T-helper 1 cell treated with Interleukin-12 subunit alpha and Interleukin-12 subunit beta and Interleukin-4 antibody, amounts not matched to agents 30 ng/mL and 1 ng/mL, for 36 hours (primary cell): ENCODE measurements around the gene GALNT11. TPM values are rescaled to one million over a fixed set of nuclear protein-coding genes. Genes with fewer than 3 reads are reported as not detected.

Experiments used
- intact Hi-C: fragments of 100-400 bp; cut with micrococcal nuclease; formaldehyde crosslinking; loops from one replicate; pipeline ENCODE4 v1.15.1; 2024
- total RNA-seq: library from RNA; stranded (reverse); gene quantifications from 2 replicates; pipeline ENCODE4 v1.2.3, GENCODE V29; 2022

The GALNT11 gene
- total RNA-seq, 1 donor from 2014 or later = 19.8 TPM

DNA sequence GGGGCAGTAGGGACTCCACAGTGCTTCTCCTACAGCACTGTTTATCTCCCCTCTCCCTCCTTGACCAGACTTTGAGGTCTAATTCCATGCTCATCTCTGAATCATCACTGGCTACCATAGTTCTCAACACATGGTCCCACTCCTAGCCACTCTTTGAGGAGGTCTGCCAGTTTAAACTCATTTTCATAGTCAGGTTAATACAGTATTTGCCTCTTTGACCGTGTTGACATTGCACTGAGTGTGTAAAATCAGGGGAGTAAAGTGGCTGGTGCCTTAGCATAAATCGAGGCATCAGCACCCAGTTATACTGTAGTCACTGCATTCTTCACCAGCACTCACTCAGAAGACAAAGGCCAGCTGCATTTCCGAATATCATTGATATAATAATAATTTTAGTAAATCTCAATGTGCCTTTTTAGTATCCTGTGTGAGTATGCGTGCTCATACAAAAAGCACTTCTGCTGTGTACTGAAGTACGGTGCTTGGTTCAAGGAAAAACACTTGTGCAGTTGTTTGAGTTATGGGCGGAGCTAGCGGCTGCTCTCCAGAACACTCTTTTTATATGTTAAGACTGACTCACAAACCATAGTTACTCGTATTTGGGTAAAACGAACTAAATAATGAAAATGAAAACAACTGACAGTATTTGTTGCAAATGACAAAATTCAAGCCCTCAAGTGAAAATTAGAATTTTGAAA is 89.7 kb downstream of the GALNT11 start:
- intact Hi-C loops = no loop called here

DNA sequence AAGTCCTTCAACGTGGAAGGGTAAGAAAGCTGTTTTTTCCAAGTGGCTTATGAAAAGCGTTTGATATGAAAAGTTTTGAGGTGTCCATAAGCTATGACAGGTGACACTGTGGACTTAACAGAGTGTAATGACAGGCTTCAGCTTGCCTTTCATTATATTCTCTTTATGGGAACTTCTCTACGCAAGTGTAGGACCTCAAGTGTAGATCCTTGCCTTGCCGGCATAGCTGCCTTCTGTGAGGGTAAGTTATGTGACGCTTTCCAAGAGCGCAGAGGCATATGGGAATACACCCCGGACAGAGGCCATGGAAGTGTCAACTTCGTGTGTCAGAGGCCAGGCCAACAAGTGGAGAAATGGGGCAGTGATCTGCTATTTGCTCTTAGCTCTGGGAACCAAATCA is 91.9 kb downstream of the GALNT11 start:
- intact Hi-C loops = no loop called here

DNA sequence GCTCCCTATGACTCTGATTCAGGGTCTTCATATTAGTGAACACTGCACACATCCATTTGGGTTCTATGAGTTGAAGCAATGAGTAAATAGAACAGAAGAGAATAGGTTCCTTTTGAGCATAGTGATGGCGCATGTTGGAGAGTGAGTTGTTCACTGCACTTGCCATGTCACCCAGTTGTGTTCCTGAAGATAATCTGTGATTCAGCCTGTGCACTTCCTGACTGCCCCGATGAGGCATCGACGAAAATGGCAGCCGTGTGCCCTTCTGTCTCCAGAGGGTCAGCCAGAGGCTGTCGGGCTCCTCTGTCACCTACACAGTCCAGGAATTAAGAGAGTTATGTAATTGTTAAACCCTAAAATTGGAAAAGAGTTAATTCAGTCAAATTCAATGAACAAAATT is 94.7 kb downstream of the GALNT11 start:
- intact Hi-C loops = no loop called here

DNA sequence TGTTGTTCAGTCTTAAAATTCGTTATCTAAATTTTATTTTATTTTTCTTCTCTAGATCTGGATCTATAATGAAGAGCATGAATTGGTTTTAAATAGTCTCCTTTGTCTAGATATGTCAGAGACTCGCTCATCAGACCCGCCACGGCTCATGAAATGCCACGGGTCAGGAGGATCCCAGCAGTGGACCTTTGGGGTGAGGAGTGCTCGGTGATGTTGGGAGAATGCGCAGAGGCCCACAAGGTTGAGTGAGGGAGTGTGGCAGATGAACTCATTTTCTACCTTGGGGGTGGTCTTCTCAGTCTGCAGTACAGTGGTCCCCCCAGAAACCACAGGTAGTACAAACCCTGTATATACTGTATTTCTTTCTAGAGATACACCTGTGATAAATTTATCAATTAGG is 95.3 kb downstream of the GALNT11 start:
- intact Hi-C loops = no loop called here

DNA sequence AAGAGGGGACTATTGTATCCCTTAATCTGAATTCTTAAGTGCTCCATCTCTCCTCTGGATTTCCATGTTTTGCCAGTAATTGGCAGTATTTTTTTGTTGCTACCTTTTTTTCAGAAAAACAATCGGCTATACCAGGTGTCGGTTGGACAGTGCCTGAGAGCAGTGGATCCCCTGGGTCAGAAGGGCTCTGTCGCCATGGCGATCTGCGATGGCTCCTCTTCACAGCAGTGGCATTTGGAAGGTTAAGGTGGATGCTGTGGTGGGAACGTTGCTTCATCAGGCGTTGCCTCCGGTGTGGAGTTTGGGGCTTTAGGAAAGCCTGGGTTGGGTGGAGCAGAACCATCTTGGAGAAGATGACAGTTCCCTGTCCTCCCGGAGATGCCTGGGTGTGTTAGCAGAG is 96.0 kb downstream of the GALNT11 start:
- intact Hi-C loops = no loop called here

DNA sequence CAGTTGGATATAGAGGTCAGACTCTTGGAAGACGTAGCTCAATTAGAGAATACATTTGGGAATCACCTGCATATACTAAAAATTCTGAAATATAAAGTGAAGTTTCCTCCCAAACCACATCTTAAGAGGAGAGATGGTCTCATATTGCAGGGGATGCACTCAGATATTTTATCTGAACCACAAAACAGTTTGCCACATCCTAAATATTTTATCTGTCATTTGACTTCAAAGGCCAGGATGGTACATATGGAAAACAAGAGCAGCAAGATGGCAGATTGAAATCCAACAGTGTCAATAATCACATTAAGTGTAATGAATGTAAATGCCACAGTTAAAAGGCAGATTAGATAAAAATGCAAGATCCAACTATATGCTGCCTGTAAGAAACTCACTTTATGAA is 97.1 kb downstream of the GALNT11 start:
- intact Hi-C loops = no loop called here

DNA sequence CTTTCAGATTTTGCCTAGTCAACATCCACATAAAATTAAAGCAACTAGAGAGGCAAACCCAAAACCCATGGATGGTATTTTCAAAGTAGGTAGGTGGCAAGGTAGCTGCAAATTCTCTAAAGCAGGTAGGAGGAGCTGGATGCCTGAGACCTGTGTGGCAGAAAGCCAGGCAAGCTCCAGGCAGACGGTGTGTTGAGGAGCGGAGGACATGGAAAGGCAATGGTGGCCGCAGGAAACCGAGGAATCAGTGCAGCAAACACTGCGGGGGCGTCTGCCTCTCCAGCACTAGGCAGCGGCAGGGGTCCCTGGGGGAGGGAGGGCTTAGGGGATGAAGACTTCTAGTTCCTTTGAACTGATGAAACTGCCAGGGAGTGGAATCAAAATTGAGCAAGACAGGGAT is 101.3 kb downstream of the GALNT11 start:
- intact Hi-C loops = no loop called here

DNA sequence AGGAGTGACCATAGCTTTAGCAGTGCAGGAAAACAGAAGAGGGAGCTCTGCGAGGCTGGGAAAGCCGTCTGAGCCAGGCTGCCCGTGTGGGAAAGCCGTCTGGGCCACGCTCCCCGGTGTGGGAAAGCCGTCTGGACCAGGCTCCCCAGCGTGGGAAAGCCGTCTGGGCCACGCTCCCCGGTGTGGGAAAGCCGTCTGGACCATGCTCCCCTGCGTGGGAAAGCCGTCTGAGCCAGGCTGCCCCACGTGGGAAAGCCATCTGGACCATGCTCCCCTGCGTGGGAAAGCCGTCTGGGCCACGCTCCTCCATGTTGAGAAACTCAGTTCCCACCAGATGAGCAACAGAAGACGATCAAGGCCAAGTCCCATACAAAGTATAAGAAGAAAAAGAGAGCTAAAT is 101.8 kb downstream of the GALNT11 start:
- intact Hi-C loops = no loop called here

DNA sequence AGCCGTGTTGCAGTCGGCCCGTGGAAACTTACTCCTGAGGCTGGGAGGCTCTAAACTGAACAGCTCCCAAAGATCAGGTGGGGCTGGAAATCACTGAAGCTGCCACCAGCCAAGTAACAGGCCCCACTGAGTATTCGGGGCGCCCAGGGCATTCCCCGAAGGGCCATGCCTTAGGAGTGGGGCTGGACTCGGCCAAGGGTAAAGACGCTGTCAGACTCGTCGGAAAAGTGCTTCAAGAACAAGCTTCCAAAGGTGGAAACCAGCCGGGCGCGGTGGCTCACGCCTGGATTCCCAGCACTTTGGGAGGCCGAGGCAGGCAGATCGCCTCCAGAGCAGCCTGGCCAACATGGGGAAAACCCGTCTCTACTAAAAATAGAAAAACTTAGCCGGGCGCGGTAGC is 102.8 kb downstream of the GALNT11 start:
- intact Hi-C loops = no loop called here

DNA sequence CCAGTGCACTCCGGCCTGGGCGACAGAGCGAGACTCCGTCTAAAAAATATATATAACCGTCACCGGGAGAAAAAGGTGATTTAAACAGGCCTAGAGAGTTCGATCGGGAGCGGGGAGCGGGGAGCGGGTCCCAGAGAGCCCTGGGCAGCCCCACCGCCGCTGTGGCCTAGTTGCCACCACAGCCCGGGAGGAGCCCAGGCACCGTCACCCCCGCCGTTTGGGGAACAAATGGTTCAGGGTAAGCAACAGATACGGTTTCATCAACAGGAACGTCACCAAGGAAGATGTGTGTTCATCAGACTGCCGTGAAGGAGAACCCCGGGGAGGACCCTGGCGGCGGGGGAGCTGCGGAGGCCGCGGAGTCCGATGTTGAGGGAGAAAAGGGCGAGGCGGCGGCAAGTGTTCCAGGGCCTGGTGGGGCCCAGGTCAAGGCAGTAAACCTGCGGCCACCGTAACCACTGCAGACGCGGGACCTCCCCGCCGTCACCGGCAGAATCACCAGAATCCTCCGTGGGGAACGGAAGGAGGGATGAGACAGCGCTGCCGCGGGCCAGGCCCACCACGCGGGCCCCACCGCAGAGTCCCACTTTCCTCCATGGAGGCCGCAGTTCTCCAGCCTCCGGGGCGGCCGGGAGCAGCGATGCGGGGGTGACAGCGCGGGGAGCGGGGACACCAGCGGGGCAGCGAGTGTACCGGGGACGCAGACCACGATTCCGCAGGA is 103.4 kb downstream of the GALNT11 start:
- intact Hi-C loops = no loop called here

DNA sequence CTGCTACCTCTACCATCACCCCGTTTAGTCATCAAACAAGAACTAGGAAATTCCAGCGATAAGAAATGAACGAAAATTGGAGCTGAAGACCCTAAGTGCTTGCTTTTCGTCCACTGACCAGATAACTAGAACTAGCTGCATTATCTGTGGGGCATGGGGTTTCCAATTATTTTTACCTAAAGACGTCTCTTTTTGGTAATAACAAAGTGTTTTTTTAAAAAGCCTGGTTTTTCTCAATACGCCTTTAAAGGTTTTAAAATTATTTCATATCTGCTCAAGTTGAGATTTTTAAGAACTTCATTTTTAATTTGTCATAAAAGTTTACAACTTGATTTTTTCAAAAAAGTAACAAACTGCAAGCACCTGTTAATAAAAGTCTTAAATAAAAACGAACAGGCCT is 104.2 kb downstream of the GALNT11 start:
- intact Hi-C loops = no loop called here

DNA sequence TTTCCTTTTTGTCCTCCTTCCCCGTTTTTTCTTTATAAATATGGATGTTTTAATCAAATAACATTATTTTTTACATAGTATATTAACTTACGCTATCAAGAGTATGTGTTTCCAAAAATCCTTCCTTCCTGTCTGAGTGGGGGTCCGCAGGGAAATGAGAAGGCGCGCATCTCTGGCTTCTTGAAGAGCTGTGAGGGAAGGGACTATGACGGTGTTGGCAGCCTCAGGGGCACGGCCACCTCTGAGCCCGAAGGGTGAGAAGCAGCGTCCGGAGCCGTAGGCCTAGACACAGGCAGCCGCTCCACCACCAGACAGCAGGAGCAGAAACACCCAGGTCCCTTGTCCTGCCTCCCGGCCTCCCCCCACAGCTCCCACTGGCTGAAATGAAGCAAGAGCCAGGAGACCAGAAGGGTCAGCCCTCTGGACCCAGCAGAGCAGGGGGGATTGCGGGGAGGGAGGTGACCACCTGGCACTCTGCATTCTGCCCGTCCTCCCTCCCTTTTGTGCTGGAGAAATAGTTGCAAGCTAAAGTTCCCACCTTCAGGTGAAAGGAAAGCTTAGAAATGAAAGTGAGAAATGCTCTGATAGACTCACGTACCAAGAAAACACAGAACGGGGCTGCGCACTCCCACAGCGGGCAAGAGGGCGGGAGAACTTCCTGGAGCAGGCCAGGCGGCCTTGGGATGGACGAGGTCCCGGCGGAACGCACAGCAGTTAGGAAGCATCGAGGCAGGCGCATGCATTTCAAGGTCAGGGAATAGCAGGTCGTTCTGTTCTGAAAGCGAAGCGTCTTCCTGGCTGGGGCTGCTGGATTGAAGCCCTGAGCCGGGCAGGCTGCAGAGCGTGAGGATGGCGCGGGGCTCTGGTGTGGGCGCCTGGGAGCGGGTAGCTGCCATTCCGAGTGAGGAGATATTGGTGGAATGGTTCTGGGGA is 105.5 kb downstream of the GALNT11 start:
- intact Hi-C loops = no loop called here

DNA sequence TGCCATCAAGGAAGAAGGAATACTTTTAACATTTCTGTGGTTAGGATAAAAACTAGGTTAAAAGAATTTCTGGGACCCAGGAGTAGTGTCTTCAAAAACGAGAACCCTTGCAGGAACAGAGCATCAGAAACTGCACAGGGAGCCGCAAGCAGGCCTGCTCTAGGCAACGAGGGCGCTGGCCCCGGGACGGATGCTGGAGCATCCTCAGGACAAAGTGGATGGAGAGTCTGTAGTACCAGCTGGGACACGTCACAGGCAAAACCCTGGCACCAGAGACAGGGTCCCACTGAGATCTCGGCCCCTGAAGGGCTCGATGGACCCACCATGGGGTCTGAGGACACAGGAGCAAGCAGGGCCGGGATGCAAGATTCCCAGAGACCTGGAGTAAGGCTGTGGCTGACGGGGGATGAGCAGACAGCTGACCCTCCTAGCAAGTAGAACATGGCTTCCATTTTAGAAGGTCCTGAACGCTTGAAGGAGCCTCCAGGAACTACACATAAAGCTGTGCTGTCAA is 106.6 kb downstream of the GALNT11 start:
- intact Hi-C loops = no loop called here

DNA sequence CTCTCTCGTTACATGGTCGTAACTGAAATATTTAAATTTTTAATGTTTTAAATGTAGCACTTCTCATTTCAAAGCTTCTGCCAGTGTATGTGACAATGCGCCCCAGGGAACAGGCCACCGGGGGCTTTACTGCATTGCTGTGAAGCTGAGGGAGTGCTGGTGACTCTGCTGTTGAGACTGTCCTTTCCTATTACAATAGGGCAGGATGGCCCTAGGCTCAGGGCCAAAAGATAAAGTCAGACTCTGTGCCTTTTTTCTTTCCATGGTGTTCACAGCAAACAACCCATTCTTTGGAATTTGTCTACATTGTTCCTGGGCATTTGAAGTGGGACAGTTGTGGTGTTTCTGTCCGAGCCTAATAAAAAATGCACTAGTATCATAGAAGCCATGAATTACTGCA is 107.3 kb downstream of the GALNT11 start:
- intact Hi-C loops = no loop called here

DNA sequence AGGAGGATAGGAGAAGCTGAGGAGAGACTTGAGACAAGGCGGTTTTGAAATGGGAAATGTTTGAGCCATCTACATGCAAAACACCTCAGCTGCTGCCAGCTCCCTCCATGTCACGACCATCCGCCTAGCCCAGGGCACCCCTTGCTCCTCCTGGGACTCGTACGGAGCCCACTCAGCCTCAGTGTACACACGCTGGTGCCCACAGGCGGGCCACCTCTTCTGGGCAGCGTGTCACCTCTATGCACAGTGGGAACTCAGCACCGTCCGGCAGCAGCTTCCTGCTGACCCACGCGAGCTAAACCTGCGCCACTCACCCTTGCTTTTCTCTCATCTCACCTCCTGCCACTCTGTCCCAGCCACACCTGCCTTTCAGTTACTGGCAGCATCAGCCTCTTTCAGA is 108.3 kb downstream of the GALNT11 start:
- intact Hi-C loops = no loop called here

DNA sequence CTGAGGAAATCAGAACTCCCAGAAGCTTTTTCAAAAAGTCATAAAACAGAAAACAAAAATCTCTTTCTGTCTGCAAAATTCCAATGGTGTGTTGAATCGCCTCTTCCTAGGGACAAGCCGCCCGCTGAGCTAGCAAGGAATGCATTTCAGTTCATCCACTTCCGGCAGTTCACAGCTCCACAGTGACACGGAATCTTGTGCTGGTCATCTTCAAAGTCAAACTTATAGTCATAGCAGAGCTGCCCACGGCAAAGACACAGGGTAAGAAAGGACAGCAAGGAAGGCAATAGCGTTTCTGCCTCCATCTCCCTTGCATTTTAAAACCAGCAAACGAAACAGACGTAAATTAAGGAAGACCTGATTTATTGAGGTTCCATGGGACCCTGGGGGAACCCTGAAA is 111.2 kb downstream of the GALNT11 start:
- intact Hi-C loops = no loop called here

DNA sequence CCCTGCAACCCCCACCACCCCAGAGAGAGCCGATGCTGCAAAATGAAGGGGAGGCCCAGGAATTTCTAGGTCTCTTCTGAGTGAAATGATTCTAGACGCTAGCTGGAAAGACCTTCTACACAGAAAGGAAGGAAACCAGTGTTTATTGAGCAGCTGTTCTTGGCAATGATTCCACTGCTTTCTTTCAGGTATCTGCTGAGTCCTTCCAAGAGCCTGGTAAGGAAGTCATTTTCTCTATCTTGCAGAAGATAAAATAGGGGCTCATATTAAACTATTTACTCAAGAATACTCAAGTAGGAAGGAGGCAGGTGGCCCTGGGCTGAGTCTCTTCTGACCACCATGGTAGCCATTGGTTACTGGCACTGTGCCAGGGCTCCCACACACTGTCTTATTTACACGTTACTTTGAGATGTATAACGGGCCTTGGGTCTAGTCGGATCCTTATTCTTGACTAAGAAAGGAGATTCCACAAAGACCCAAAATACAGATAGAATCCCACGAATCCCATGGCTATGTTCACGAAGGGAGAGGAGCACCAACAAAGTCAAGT is 112.1 kb downstream of the GALNT11 start:
- intact Hi-C loops = no loop called here

DNA sequence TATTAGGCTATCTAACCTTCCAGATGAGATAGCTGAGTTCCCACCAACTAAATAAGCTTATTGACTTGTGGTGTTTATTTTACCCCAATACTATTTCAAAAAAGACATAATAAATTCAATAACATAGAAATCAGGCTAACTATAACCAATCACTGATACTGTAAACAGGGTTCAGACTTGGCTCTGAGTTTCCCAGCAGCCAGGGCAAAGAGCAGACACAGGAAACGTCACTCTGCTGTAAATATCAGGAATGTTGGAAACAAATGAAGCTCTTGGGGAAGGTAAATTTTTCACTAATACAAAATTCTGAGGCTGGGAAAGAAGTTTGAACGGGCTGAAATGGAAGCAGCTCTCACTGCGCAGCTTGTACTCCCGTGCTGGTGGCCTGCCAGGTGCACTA is 114.6 kb downstream of the GALNT11 start:
- intact Hi-C loops = loop anchor here (10.0 kb wide), 4 partner anchors 295 to 565 kb away; partner anchors contain the start of genes KMT2C and XRCC2

DNA sequence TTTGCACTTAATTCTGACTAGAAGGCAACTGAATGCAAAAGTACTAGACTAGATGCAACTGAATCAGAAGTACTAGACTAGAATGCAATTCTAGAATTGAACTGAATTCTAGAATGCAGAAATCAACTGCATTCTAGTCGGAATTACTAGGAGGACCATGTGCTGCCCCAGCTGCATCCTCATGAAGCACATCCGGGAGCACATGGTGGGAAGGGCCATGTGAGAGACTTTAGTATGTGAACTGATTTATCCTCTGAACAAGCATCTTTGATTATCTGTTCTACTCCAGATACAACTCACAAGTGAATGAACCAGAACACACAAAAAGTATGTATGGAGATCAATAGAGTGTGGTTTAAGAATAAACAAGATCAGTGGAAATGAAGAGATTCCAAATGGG is 115.1 kb downstream of the GALNT11 start:
- intact Hi-C loops = loop anchor here (10.0 kb wide), 4 partner anchors 294 to 564 kb away; partner anchors contain the start of genes KMT2C and XRCC2

DNA sequence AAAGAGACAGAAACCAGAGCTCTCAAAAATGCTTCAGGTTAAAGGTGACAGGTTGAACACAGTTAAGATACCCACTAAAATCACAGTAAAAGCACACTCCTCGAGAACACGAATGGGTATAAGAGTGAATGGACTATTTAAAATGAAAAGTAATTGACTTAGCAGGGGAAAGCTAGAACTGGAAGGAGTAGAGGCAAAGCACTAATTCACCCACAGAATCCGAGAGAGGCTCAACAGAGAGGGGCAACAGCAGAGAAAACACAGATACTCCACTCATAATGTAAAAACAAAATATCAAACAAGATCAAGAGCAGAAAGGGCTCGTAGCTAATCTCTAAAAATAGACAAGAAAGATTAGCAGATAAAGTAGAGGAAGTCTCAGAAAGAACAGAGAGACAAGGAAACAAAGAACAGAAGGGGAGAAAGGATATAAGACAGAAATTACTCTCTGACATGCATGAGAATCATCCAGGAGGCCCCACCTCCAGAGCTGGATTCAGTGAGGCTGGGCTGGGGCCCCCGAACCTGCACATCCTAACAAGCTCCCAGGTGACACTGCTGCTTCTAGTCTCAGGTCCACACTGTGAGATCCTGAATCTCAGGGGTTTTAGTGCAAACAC is 117.6 kb downstream of the GALNT11 start:
- intact Hi-C loops = loop anchor here (10.0 kb wide), 4 partner anchors 292 to 562 kb away; partner anchors contain the start of genes KMT2C and XRCC2
